ENCODE data around the gene MLYCD.
"Not testable (repeated sequence)": the region's sequence is repeated elsewhere in the genome, so short reads cannot be mapped to it uniquely, and the experiment has no call there.

The MLYCD gene

DNA sequence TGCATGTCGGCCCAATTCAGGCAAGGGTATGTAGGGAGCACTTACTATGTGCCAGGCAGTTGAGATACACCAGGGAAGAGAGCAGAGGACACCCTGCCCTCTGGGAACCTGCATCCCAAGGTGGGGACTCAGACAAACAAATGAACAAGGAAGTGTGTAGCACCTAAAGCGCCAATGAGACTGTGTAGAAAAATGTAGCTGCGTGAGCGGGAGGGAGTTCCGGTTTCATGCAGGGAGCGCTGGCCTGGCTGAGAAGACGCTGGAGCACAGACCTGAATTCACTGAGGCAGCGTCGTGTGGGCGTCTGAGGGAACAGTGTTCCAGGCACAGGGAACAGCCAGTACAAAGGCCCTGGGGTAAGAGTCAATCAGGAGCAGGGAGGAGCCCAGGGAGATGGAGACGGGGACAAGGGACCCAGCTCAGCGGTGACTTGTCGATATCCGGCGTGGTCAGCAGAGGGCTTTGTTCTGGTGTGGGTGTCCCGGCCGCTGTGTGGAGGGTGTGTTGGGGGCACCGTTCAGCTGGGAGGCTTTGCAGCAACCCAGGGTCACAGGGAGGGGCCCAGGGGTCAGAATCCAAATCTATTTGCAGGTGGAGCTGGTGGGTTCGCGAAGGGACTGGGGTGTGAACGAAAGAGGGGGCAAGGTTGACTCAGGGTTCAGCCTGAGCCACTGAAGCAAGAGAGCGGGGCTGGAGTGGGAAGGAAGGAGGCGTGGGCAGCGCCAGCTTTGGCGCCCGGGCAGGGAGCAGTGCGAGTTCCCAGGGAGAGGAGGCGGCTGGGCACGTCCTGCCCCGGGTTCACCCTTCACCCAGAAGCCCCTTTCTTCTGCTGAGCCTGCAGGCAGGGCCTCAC lies 36.3 kb downstream of the MLYCD start:
- H3K27ac Mint-ChIP-seq, result no peak overlapping the region
- H3K4me1 Mint-ChIP-seq (ENCODE audit: low read depth), result peaks cover 8% of the 10 kb centered on the region
- no peaks in the 10 kb centered on the region for H3K36me3 Mint-ChIP-seq (ENCODE audit: low read depth)
- no peaks in the 10 kb centered on the region for H3K9me3 Mint-ChIP-seq
- peaks cover 5% of the 10 kb centered on the region for H3K27me3 Mint-ChIP-seq
- intact Hi-C loops (cut with micrococcal nuclease), result no loop called here
- H3K4me3 Mint-ChIP-seq, result no peak overlapping the region

DNA sequence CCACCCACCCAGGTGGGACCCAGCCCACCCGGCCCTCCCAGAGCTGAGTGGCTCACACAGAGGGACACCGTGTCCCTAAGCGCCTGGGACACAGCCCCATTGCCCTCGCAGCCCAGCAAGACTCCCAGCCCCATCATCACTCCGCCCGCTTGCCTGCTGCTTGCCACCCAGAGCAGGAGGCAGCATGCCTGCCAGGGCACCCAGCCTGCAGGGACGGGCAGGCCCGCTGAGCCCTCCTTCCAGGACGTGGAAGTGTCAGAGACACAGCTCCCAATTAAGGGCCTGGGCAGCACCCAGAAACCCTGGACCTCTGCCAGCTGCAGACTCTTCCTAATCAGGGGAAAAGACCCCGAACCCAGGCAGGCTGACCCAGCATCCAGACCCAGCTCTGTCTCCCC lies 36.9 kb downstream of the MLYCD start:
- no peak overlapping the region for H3K4me3 Mint-ChIP-seq
- H3K9me3 Mint-ChIP-seq, result no peaks in the 10 kb centered on the region
- peaks cover 5% of the 10 kb centered on the region for H3K27me3 Mint-ChIP-seq
- no peaks in the 10 kb centered on the region for H3K36me3 Mint-ChIP-seq (ENCODE audit: low read depth)
- no peak overlapping the region for H3K27ac Mint-ChIP-seq
- intact Hi-C loops (cut with micrococcal nuclease), result no loop called here
- H3K4me1 Mint-ChIP-seq (ENCODE audit: low read depth), result peaks cover 8% of the 10 kb centered on the region

DNA sequence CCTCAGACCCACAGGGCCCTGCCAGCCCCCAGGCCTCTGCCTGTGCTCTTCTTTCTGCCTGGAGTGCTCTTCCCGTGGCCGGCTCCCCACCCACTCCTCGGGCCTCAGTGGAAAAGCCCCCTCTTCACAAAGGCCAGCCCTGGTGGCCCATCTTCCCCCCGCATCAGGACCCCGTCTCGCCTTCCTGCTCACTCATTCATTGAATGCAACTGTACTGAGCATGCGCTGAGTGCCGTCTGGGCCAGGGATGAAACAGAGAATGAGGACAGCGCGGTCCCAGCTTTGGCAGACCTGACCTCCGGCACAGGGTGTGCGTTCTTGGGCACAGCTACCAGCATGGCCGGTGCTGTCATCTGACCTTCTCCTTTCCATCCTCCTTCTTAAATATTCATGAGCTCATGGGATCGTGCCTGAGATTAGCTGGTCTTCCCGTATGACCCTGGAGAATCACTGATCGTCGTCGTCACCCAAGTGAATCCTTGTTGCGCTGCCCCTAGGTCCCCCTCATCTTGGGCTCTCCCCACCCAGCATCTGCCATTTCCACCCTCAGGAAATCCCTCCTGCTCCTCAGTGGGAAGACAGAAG lies 37.8 kb downstream of the MLYCD start:
- Mint-ChIP-seq H3K4me1 (ENCODE audit: low read depth) (peaks cover 8% of the 10 kb centered on the region), H3K36me3 (ENCODE audit: low read depth) (no peaks in the 10 kb centered on the region), H3K4me3 (no peak overlapping the region), H3K9me3 (no peaks in the 10 kb centered on the region), H3K27ac (peak overlapping the region; percentile 23), H3K27me3 (peaks cover 5% of the 10 kb centered on the region)
- intact Hi-C loops (cut with micrococcal nuclease), result no loop called here

DNA sequence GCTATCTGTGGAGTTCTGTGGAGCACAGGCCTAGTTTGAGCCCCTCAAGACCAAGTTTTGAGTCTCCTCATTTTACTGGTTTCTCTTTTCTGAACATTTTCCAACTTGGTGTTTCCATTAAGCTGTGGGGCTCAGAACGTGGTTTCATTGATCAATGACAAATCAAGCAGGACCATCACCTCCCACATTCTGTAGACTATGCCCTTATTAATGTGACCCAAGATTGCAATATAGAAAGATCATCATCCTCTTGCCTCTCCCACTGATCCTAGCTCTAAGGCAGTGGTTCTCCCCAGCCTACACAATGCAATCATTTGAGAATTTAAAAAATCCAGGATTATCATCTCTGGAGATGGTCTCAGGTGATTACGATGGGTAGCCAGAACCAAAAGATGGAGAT lies 38.4 kb downstream of the MLYCD start:
- Mint-ChIP-seq H3K36me3 (ENCODE audit: low read depth) (no peaks in the 10 kb centered on the region), H3K27me3 (peaks cover 5% of the 10 kb centered on the region), H3K4me1 (ENCODE audit: low read depth) (peaks cover 8% of the 10 kb centered on the region), H3K4me3 (no peak overlapping the region), H3K9me3 (no peaks in the 10 kb centered on the region), H3K27ac (no peak overlapping the region)
- intact Hi-C loops (cut with micrococcal nuclease), result no loop called here

DNA sequence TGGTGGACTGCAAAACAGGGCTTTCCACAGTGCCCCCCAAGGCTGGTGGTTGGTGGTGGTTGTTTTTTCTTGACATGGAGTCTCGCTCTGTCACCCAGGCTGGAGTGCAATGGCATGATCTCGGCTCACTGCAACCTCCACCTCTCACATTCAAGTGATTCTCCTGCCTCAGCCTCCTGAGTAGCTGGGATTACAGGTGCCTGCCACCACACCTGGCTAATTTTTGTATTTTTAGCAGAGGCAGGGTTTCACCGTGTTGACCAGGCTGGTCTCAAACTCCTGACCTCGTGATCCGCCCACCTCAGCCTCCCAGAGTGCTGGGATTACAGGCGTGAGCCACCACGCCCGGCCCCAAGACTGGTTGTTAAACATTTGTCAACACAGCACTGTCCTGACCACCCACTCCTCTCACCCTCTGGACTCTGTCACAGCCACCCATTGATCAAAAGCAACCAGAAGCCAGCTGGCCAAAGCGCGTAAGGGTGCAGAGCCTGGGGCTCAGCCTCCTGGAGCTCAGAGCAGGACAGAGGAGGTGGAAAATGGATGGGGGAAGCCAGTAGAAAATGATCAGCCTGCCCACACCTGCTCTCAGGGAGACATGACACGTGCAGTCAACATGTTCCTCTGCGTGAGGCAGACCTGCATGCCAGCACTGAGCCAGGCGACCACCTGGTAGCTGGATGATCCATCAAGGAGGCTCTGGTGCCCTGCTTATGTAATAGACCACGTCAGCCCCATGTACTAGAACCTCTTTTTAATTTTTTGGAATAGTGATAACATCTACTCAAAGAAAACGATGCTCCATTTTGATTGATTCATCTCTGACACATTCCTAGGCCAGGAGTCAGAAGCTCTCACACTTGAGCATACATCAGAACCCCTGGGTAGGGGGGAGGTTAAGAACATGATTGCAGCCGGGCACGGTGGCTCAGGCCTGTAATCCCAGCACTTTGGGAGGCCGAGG lies 39.3 kb downstream of the MLYCD start:
- intact Hi-C loops (cut with micrococcal nuclease), result no loop called here
- no peak overlapping the region for H3K27ac Mint-ChIP-seq
- H3K27me3 Mint-ChIP-seq, result peaks cover 5% of the 10 kb centered on the region
- H3K36me3 Mint-ChIP-seq (ENCODE audit: low read depth), result no peaks in the 10 kb centered on the region
- H3K9me3 Mint-ChIP-seq, result no peaks in the 10 kb centered on the region
- H3K4me1 Mint-ChIP-seq (ENCODE audit: low read depth), result peaks cover 8% of the 10 kb centered on the region
- no peak overlapping the region for H3K4me3 Mint-ChIP-seq

DNA sequence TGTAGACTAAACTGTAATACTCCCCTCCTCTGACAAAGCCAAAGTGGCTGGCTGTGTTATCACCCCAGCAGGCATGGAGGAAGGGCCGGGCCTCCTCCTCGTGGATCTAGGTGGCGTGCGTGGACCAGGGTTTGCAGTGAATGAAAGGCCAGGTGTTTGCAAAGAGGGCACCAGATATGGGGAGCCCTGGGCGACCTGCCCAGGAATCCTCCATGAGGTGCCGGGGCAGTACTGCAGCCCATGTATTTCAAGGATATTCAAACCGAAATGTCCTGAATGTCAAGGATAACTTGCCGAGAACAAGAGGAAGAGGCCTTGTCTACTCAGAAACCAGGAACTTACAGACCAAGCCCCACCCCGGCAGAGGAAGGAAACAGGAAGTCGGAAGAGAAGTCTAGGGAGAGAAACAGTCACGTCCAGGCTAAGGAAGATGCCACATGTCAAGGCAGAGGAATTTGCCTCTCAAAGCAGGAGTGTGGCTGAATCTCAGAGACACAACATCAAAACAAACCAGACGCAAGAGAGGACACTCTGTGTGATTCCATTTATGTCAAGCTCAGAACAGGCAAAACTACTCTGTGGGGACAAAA lies 40.4 kb downstream of the MLYCD start:
- Mint-ChIP-seq H3K27ac (peak overlapping the region; percentile 18), H3K9me3 (no peaks in the 10 kb centered on the region), H3K4me1 (ENCODE audit: low read depth) (peaks cover 8% of the 10 kb centered on the region), H3K27me3 (peaks cover 3% of the 10 kb centered on the region), H3K4me3 (no peak overlapping the region), H3K36me3 (ENCODE audit: low read depth) (no peaks in the 10 kb centered on the region)
- intact Hi-C loops (cut with micrococcal nuclease), result no loop called here

DNA sequence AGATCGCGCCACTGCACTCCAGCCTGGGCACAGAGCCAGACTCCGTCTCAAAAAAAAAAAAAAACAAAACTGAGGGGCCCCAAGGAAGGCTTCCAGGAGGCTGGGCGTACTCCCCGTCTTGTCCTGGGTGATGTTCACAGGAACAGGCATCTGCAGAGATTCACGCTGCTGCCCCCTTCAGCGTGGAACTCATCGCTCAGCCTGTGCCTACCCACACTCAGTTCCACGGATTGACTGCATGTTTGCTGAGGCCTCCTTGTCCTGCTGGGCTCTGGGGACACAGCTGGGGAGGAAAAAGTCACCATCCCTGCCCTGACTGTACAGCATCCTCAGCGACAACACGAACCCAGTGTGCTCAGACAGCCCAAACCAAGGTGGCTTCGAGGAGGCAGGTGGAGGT lies 41.2 kb downstream of the MLYCD start:
- intact Hi-C loops (cut with micrococcal nuclease), result no loop called here
- no peaks in the 10 kb centered on the region for H3K36me3 Mint-ChIP-seq (ENCODE audit: low read depth)
- peak overlapping the region; percentile 17 for H3K27ac Mint-ChIP-seq
- H3K4me3 Mint-ChIP-seq, result no peak overlapping the region
- peaks cover 8% of the 10 kb centered on the region for H3K4me1 Mint-ChIP-seq (ENCODE audit: low read depth)
- no peaks in the 10 kb centered on the region for H3K9me3 Mint-ChIP-seq
- H3K27me3 Mint-ChIP-seq, result peaks cover 2% of the 10 kb centered on the region

DNA sequence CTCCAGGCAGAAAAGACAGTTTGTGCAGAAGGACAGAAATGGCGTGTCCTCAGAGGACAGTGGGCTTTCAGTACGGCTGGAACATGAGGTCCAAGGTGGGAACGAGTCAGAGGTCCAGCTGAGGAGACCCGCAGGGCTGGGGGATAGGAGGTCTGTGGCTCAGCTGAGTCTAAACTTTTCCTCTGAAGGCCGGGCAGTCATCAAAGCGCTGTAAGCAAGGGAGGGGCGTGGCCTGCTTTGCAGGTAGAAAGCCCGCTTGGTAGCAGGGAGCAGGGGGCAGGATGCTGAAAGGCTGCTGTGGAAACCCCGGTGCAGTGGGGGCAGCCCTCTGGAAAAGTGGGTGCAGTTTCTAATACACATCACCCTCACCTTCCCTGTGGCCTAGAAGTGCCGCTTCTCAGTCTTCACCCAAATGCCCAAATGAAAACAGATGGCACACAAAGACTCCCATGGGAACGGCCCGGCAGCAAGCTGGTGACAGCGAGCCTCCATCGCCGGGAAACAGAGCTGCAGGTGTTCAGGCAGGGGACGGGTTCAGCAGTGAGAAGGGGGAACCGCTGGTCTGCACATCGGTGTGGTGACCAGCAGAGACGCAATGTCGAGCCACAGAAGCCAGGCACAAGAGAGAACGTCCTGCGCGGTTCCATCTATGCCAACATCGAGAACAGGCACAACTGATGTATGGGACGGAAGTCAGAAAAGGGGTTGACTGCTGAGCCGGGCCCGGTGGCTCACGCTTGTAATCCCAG lies 41.9 kb downstream of the MLYCD start:
- Mint-ChIP-seq H3K27me3 (no peaks in the 10 kb centered on the region), H3K9me3 (no peaks in the 10 kb centered on the region), H3K4me1 (ENCODE audit: low read depth) (peaks cover 8% of the 10 kb centered on the region), H3K27ac (peak overlapping the region; percentile 17), H3K4me3 (no peak overlapping the region), H3K36me3 (ENCODE audit: low read depth) (no peaks in the 10 kb centered on the region)
- intact Hi-C loops (cut with micrococcal nuclease), result no loop called here

DNA sequence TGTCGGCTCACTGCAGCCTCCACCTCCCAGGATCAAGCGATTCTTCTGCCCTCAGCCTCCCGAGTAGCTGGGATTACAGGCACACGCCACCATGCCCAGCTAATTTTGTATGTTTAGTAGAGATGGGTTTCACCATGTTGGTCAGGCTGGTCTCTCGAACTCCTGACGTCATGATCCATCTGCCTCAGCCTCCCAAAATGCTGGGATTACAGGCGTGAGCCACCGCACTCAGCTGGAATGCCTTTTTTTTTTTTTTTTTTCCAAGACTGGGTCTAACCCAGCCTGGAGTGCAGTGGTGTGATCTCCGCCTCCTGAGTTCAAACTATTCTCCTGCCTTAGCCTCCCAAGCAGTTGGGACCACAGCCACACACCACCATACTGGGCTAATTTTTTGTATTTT lies 42.6 kb downstream of the MLYCD start:
- H3K9me3 Mint-ChIP-seq; H3K27ac Mint-ChIP-seq; H3K36me3 Mint-ChIP-seq (ENCODE audit: low read depth); intact Hi-C loops (cut with micrococcal nuclease); H3K4me3 Mint-ChIP-seq; H3K27me3 Mint-ChIP-seq; H3K4me1 Mint-ChIP-seq (ENCODE audit: low read depth): not testable (repeated sequence)

DNA sequence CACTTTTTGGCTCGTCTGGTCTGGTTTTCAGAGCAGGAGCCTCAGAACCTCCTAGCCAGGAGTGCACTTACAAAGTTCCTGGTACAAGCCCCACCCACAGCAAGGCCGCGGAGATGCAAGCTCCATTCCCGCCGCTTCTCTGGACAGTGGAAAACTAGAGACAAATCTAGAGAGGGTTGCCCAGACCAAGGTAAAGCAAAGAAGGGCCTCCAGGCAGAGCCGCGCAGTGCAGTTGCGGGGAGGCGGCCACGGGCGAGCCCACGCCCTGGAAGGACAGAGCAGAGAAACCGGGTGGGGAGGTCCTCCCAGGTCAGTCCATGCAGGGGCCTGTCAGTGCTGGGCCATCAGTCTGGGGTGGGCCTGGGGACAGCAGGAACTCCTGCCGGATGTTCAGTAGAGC lies 43.2 kb downstream of the MLYCD start:
- Mint-ChIP-seq H3K9me3 (no peaks in the 10 kb centered on the region), H3K27ac (no peak overlapping the region), H3K36me3 (ENCODE audit: low read depth) (no peaks in the 10 kb centered on the region), H3K4me3 (no peak overlapping the region), H3K4me1 (ENCODE audit: low read depth) (peaks cover 8% of the 10 kb centered on the region), H3K27me3 (no peaks in the 10 kb centered on the region)
- intact Hi-C loops (cut with micrococcal nuclease), result no loop called here

DNA sequence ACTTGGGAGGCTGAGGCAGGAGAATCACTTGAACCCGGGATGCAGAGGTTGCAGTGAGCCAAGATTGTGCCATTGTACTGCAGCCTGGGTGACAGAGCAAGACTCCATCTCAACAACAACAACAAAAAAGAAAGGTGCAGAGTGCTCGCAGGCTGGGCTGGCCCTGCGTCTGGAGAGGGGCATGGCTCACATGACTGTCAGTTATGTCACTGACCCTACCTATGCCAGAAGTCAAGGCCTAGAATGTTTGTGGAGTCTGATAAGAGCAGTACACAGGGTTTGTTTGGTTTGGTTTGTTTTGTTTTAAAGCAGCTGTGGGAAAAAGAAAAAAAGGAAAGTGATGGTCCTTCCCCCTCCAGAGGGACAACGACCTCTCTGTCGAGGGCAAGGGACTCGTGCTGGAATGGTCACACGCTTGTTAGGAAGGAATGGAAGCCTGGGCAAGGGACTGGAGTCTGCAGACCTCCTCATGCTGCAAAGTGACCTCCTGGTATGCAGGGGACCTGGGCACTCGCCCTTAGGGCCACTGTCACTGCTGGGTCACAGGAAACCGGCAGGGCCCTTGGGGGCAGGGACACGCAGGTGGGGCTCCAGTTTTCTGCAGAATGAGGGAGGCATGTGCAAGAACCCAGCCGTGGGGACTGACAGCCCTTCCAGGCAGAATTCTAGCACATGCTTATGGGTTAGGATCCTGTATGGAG lies 44.0 kb downstream of the MLYCD start:
- Mint-ChIP-seq H3K27ac (no peak overlapping the region), H3K36me3 (ENCODE audit: low read depth) (no peaks in the 10 kb centered on the region), H3K27me3 (no peaks in the 10 kb centered on the region), H3K4me3 (no peak overlapping the region), H3K4me1 (ENCODE audit: low read depth) (peaks cover 8% of the 10 kb centered on the region), H3K9me3 (no peaks in the 10 kb centered on the region)
- intact Hi-C loops (cut with micrococcal nuclease), result no loop called here

DNA sequence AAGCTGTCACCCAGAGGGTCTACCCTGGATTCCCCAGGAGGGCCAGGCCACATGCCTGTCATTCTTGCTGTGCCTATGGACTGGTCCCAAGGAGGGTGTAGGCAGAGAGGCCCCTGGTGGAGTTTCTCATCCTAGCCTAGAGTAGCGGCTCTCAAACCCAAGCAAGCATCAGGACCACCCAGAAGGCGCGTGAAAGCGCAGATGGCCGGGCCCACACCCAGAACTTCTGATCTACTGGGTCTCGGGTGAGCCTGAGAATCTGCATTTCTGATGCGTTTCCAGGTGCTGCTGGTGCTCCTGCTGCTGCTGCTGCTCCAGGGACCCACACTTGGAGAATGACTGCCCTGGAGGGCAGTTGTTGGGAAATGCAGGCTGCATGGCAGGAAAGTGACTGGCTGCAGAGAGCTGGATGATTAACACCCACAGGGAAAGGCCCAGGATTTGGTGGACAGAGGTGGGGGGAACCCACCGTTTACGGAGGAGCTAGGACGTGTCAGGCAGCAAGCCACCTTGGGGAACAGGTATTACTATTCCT lies 44.7 kb downstream of the MLYCD start:
- Mint-ChIP-seq H3K4me1 (ENCODE audit: low read depth) (peaks cover 8% of the 10 kb centered on the region), H3K9me3 (no peaks in the 10 kb centered on the region), H3K36me3 (ENCODE audit: low read depth) (no peaks in the 10 kb centered on the region), H3K27ac (no peak overlapping the region), H3K27me3 (no peaks in the 10 kb centered on the region), H3K4me3 (no peak overlapping the region)
- intact Hi-C loops (cut with micrococcal nuclease), result no loop called here

DNA sequence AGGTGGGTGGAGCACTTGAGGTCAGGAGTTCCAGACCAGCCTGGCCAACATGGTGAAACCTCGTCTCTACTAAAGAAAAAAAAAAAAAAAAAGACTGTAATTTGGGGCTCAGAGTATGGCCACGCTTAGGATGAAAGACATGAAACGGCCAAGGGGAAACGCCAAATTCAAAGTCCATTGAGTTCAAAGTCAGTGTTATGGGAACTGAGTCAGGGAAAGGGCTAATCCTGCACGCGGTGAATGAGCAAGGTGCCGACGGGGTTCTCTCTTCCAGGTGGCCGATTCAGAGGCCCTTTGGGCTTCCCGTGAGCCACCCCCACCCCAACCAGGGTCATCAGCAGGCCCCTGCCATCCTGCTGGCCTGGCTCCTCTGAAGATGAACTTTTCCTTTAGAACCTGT lies 46.7 kb downstream of the MLYCD start:
- intact Hi-C loops (cut with micrococcal nuclease), result no loop called here
- Mint-ChIP-seq H3K4me1 (ENCODE audit: low read depth) (no peaks in the 10 kb centered on the region), H3K4me3 (no peak overlapping the region), H3K9me3 (no peaks in the 10 kb centered on the region), H3K36me3 (ENCODE audit: low read depth) (no peaks in the 10 kb centered on the region), H3K27me3 (no peaks in the 10 kb centered on the region), H3K27ac (no peak overlapping the region)
